ENCODE results near the gene DLGAP1. TPM values are rescaled to one million over a fixed set of nuclear protein-coding genes. Genes with fewer than 3 reads are reported as not detected.

The DLGAP1 gene
- total and polyA plus RNA-seq, 2 experiments from 2014 or later: 0.13 to 0.22 TPM

- 85 to 93% methylated on average over 2 of the region's 2 CpGs for WGBS, 2 experiments (ENCODE audit: low coverage in 1 of 2, low lambda C conversion rate in 2 of 2, missing lambda C conversion rate in 2 of 2)
- no peak overlapping the region for H3K4me2 ChIP-seq (ENCODE audit: unreplicated experiment)
Measured at GRCh38 chr18:3920832-3921231, 534.3 kb downstream of the DLGAP1 start.

GRCh38 chr18:3919396-3920061 is 535.6 kb downstream of the DLGAP1 start:
- WGBS, 2 experiments (ENCODE audit: low coverage in 1 of 2, low lambda C conversion rate in 2 of 2, missing lambda C conversion rate in 2 of 2): 96 to 98% methylated on average over 2 of the region's 2 CpGs
- no peak overlapping the region for H3K9ac ChIP-seq

More at GRCh38 chr18:3920832-3921231, 534.3 kb downstream of the DLGAP1 start:
- Histone ChIP-seq H3K27me3 (replicated peaks; ENCODE audit: insufficient read depth) (no peaks in the 10 kb centered on the region), H4K20me1 (ENCODE audit: insufficient read depth) (no peaks in the 10 kb centered on the region), H3K9me3 (ENCODE audit: low read depth) (no peaks in the 10 kb centered on the region), H3K36me3 (ENCODE audit: low read depth) (no peaks in the 10 kb centered on the region), H3K4me1 (ENCODE audit: insufficient read depth) (peaks cover 20% of the 10 kb centered on the region), H3K9ac (no peak overlapping the region), H2AFZ (no peak overlapping the region), H3K79me2 (ENCODE audit: insufficient read depth) (no peaks in the 10 kb centered on the region), H3K9me2 (ENCODE audit: insufficient read depth) (no peaks in the 10 kb centered on the region), H3K27ac (no peak overlapping the region), H3K4me3 (no peak overlapping the region), H3F3A (ENCODE audit: insufficient read depth) (peaks cover 15% of the 10 kb centered on the region; the same call in 1 of the 2 replicates)
- TF ChIP-seq EZH2 (IDR thresholded peaks at IDR 0.05; ENCODE audit: insufficient read depth, poor library complexity, severe bottlenecking) (no peak), EZH2phosphoT487 (IDR thresholded peaks at IDR 0.05; ENCODE audit: insufficient read depth, low read depth) (no peak)
- no peak for DNase-seq
- in situ Hi-C loops (cut with MboI): no loop called here

GRCh38 chr18:3916082-3916481 is 539.0 kb downstream of the DLGAP1 start:
- Histone ChIP-seq H3K36me3 (ENCODE audit: low read depth) (no peaks in the 10 kb centered on the region), H3F3A (ENCODE audit: insufficient read depth) (no peaks in the 10 kb centered on the region; the same call in 1 of the 2 replicates), H3K27ac (no peak overlapping the region), H3K4me3 (no peak overlapping the region), H3K79me2 (ENCODE audit: insufficient read depth) (no peaks in the 10 kb centered on the region), H3K27me3 (replicated peaks; ENCODE audit: insufficient read depth) (no peaks in the 10 kb centered on the region), H4K20me1 (ENCODE audit: insufficient read depth) (no peaks in the 10 kb centered on the region), H3K4me1 (ENCODE audit: insufficient read depth) (0 out of 2 replicates have a peak, but pooled peaks cover 4% of the 10 kb centered on the region), H3K9me3 (ENCODE audit: low read depth) (no peaks in the 10 kb centered on the region), H3K4me2 (ENCODE audit: unreplicated experiment) (no peak overlapping the region), H3K9ac (no peak overlapping the region), H2AFZ (no peak overlapping the region), H3K9me2 (ENCODE audit: insufficient read depth) (no peaks in the 10 kb centered on the region)
- TF ChIP-seq EZH2phosphoT487 (IDR thresholded peaks at IDR 0.05; ENCODE audit: insufficient read depth, low read depth) (no peak), EZH2 (IDR thresholded peaks at IDR 0.05; ENCODE audit: insufficient read depth, poor library complexity, severe bottlenecking) (no peak)
- DNase-seq: no peak
- in situ Hi-C loops (cut with MboI): no loop called here
- WGBS, 2 experiments (ENCODE audit: low coverage in 1 of 2, low lambda C conversion rate in 2 of 2, missing lambda C conversion rate in 2 of 2): 47 to 51% methylated on average over 7 of the region's 7 CpGs

More at GRCh38 chr18:3919396-3920061, 535.6 kb downstream of the DLGAP1 start:
- H3K27me3 ChIP-seq (replicated peaks; ENCODE audit: insufficient read depth): no peaks in the 10 kb centered on the region
- no peaks in the 10 kb centered on the region for H3K9me2 ChIP-seq (ENCODE audit: insufficient read depth)
- no peaks in the 10 kb centered on the region for H3K9me3 ChIP-seq (ENCODE audit: low read depth)
- no peaks in the 10 kb centered on the region for H3K36me3 ChIP-seq (ENCODE audit: low read depth)
- no peak for DNase-seq
- H3F3A ChIP-seq (ENCODE audit: insufficient read depth): peaks cover 13% of the 10 kb centered on the region; the same call in 1 of the 2 replicates
- in situ Hi-C loops (cut with MboI): no loop called here
- H3K79me2 ChIP-seq (ENCODE audit: insufficient read depth): no peaks in the 10 kb centered on the region
- H3K4me1 ChIP-seq (ENCODE audit: insufficient read depth): peaks cover 12% of the 10 kb centered on the region
- TF ChIP-seq EZH2phosphoT487 (IDR thresholded peaks at IDR 0.05; ENCODE audit: insufficient read depth, low read depth): no peak
- no peak for TF ChIP-seq EZH2 (IDR thresholded peaks at IDR 0.05; ENCODE audit: insufficient read depth, poor library complexity, severe bottlenecking)
- H2AFZ ChIP-seq: no peak overlapping the region
- no peaks in the 10 kb centered on the region for H4K20me1 ChIP-seq (ENCODE audit: insufficient read depth)
- H3K4me2 ChIP-seq (ENCODE audit: unreplicated experiment): no peak overlapping the region
- H3K27ac ChIP-seq: no peak overlapping the region
- H3K4me3 ChIP-seq: no peak overlapping the region

- in situ Hi-C loops (cut with MboI): no loop called here
- Histone ChIP-seq H3K4me3 (no peak overlapping the region), H3K4me1 (ENCODE audit: insufficient read depth) (0 out of 2 replicates have a peak, but pooled peaks cover 9% of the 10 kb centered on the region), H3K79me2 (ENCODE audit: insufficient read depth) (no peaks in the 10 kb centered on the region), H3K27ac (no peak overlapping the region), H3K9me2 (ENCODE audit: insufficient read depth) (no peaks in the 10 kb centered on the region), H2AFZ (no peak overlapping the region), H3F3A (ENCODE audit: insufficient read depth) (no peaks in the 10 kb centered on the region; the same call in 1 of the 2 replicates), H4K20me1 (ENCODE audit: insufficient read depth) (no peaks in the 10 kb centered on the region), H3K4me2 (ENCODE audit: unreplicated experiment) (no peak overlapping the region), H3K9ac (no peak overlapping the region), H3K9me3 (ENCODE audit: low read depth) (no peaks in the 10 kb centered on the region), H3K27me3 (replicated peaks; ENCODE audit: insufficient read depth) (no peaks in the 10 kb centered on the region), H3K36me3 (ENCODE audit: low read depth) (no peaks in the 10 kb centered on the region)
- DNase-seq: no peak
- 75 to 77% methylated on average over 2 of the region's 2 CpGs for whole genome bisulfite sequencing, 2 experiments (ENCODE audit: low coverage in 1 of 2, low lambda C conversion rate in 2 of 2, missing lambda C conversion rate in 2 of 2)
- TF ChIP-seq EZH2phosphoT487 (IDR thresholded peaks at IDR 0.05; ENCODE audit: insufficient read depth, low read depth) (no peak), EZH2 (IDR thresholded peaks at IDR 0.05; ENCODE audit: insufficient read depth, poor library complexity, severe bottlenecking) (no peak)
Measured at GRCh38 chr18:3914833-3915610, 540.1 kb downstream of the DLGAP1 start.
